ENCODE measurements around the gene VASN. TPM values are rescaled to one million over a fixed set of nuclear protein-coding genes. Genes with fewer than 3 reads are reported as not detected.

VASN gene
- total RNA-seq, 4 donors from 2014 or later = 3.6 to 49.0 (median 19.9) TPM

GRCh38 chr16:4328782-4329775 is 42.6 kb upstream of the VASN start:
- no peaks in the 10 kb centered on the region for H3K9me3 ChIP-seq
- intact Hi-C loops (cut with DNase I; ENCODE audit: low total_unique reads) = loop anchor here (2.0 kb wide), 1 partner anchor 40 kb away; no protein-coding TSS in a partner anchor
- peak overlapping the region in 1 of 2 donors; percentile 41 for H3K4me3 ChIP-seq
- H3K36me3 ChIP-seq = no peaks in the 10 kb centered on the region
- peaks cover 4 to 42% of the 10 kb centered on the region in 2 donors for H3K4me1 ChIP-seq
- H3K27ac ChIP-seq = peak overlapping the region; percentile 76 to 87
- no peak for TF ChIP-seq POLR2A (IDR thresholded peaks at IDR 0.05)
- TF ChIP-seq CTCF (IDR thresholded peaks at IDR 0.05) = no peak
- peak in 1 of 2 donors; percentile 54 for DNase-seq
- no peaks in the 10 kb centered on the region for H3K27me3 ChIP-seq

- H3K27me3 ChIP-seq = no peaks in the 10 kb centered on the region
- DNase-seq = peak; percentile 79 to 81
- H3K9me3 ChIP-seq = no peaks in the 10 kb centered on the region
- H3K27ac ChIP-seq = peak overlapping the region; percentile 2 to 16
- no peak for TF ChIP-seq POLR2A (IDR thresholded peaks at IDR 0.05)
- peak; percentile 96 to 99 (median 97) for TF ChIP-seq CTCF (IDR thresholded peaks at IDR 0.05)
- H3K4me1 ChIP-seq = peaks cover 0 to 29% of the 10 kb centered on the region in 2 donors
- no peak overlapping the region for H3K4me3 ChIP-seq
- intact Hi-C loops (cut with DNase I; ENCODE audit: low total_unique reads) = no loop called here
- H3K36me3 ChIP-seq = no peaks in the 10 kb centered on the region
Observed at GRCh38 chr16:4330277-4330874, 41.3 kb upstream of the VASN start.

- Histone ChIP-seq H3K36me3 (no peaks in the 10 kb centered on the region), H3K27me3 (no peaks in the 10 kb centered on the region), H3K4me1 (peaks cover 0 to 26% of the 10 kb centered on the region in 2 donors), H3K27ac (no peak overlapping the region), H3K9me3 (no peaks in the 10 kb centered on the region), H3K4me3 (no peak overlapping the region)
- intact Hi-C loops (cut with DNase I; ENCODE audit: low total_unique reads) = no loop called here
- TF ChIP-seq CTCF (IDR thresholded peaks at IDR 0.05) (no peak), POLR2A (IDR thresholded peaks at IDR 0.05) (no peak)
- no peak for DNase-seq
Observed at GRCh38 chr16:4332083-4332482, 39.6 kb upstream of the VASN start.

GRCh38 chr16:4332623-4333307 is 38.9 kb upstream of the VASN start:
- TF ChIP-seq CTCF (IDR thresholded peaks at IDR 0.05) (no peak), POLR2A (IDR thresholded peaks at IDR 0.05) (no peak)
- no peaks in the 10 kb centered on the region for H3K9me3 ChIP-seq
- no peaks in the 10 kb centered on the region for H3K36me3 ChIP-seq
- intact Hi-C loops (cut with DNase I; ENCODE audit: low total_unique reads) = no loop called here
- no peak overlapping the region for H3K27ac ChIP-seq
- no peaks in the 10 kb centered on the region for H3K27me3 ChIP-seq
- H3K4me3 ChIP-seq = no peak overlapping the region
- H3K4me1 ChIP-seq = peaks cover 0 to 20% of the 10 kb centered on the region in 2 donors
- no peak for DNase-seq
